NCI-H1436 treated with DMSO at 0.1 percent for 48 hours (cell line): Measurements from ENCODE around the gene SLC25A19.
A peak's percentile ranks its signal among the peaks of the same experiment; 100 is the strongest.
"Not testable (repeated sequence)": the region's sequence is repeated elsewhere in the genome, so short reads cannot be mapped to it uniquely, and the experiment has no call there.

Experiments used
- DNase-seq: peaks from one replicate; lab custom pipeline; 2025; lab: John Stamatoyannopoulos, UW

Gene SLC25A19

GRCh38 chr17:75267411-75268232, 21.6 kb downstream of the SLC25A19 start:
- no peak for DNase-seq

- DNase-seq = no peak
These were observed 22.2 kb downstream of the SLC25A19 start for GRCh38 chr17:75267153-75267410.

GRCh38 chr17:75266316-75267152, 22.7 kb downstream of the SLC25A19 start:
- DNase-seq = no peak

- DNase-seq = no peak
These were observed 23.5 kb downstream of the SLC25A19 start for GRCh38 chr17:75265614-75266315.

GRCh38 chr17:75263055-75263454, 26.2 kb downstream of the SLC25A19 start:
- DNase-seq = no peak

- DNase-seq = no peak
These were observed 27.1 kb downstream of the SLC25A19 start for GRCh38 chr17:75262112-75262606.

GRCh38 chr17:75261336-75262111, 27.7 kb downstream of the SLC25A19 start, which contains the start of the genes GGA3 and MRPS7:
Gene GGA3, minus strand, starts transcription at chr17:75261606. Its CDS starts 19 bp downstream, at chr17:75261587.
Gene MRPS7, plus strand, starts transcription at chr17:75261879. Its CDS starts 22 bp downstream, at chr17:75261901.
- DNase-seq = peak; percentile 65

- no peak for DNase-seq
These were observed 28.4 kb downstream of the SLC25A19 start for GRCh38 chr17:75260641-75261335.

- DNase-seq = not testable (repeated sequence)
These were observed 32.0 kb downstream of the SLC25A19 start for GRCh38 chr17:75257228-75257627.

GRCh38 chr17:75255954-75256698, 33.1 kb downstream of the SLC25A19 start:
- not testable (repeated sequence) for DNase-seq

GRCh38 chr17:75252039-75252816, 37.0 kb downstream of the SLC25A19 start:
- no peak for DNase-seq

- no peak for DNase-seq
These were observed 39.2 kb downstream of the SLC25A19 start for GRCh38 chr17:75250009-75250471.

GRCh38 chr17:75249564-75249963, 39.7 kb downstream of the SLC25A19 start:
- no peak for DNase-seq

GRCh38 chr17:75246404-75246803, 42.8 kb downstream of the SLC25A19 start:
- DNase-seq = no peak

- DNase-seq = no peak
These were observed 44.2 kb downstream of the SLC25A19 start for GRCh38 chr17:75245011-75245410.

- no peak for DNase-seq
These were observed 44.9 kb downstream of the SLC25A19 start for GRCh38 chr17:75244133-75244866.

- DNase-seq = no peak
These were observed 46.7 kb downstream of the SLC25A19 start for GRCh38 chr17:75242461-75243042.

- no peak for DNase-seq
These were observed 47.2 kb downstream of the SLC25A19 start for GRCh38 chr17:75241996-75242460.
